Stimulated activated CD4-positive, alpha-beta T cell treated with anti-CD3 and anti-CD28 coated beads, Interleukin-1b, Interleukin-23, amount 100 ng/mL, for 4 hours (primary cell): Measurements from ENCODE around the gene MYBPH.

Experiments used
- DNase-seq, 2 donors: peaks; one replicate each; pipeline ENCODE4 v3.0.0-alpha.2; 2020; ENCODE audit warnings: low read depth in 2 of 2

The MYBPH gene

GRCh38 chr1:203200916-203201315 is 25.3 kb upstream of the MYBPH start:
- no peak for DNase-seq

GRCh38 chr1:203199816-203200571 is 24.4 kb upstream of the MYBPH start:
- DNase-seq, result no peak

DNA sequence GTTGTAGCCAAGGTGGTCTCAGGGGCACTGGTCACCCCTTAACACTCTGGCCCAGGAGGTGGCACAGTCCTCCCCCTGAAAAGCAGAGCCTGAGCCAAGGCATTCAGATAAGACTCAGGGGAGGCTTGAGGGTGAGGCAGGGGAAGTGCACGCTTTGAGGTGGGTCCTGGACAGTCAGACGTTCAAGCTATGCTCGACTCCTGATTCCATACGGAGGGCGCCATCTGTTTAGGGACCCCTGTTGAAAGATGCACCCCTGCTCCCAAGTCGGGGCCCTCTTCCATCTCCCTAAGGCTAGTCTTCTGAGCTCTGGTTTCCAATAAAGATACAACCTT is 23.8 kb upstream of the MYBPH start:
- no peak for DNase-seq

DNA sequence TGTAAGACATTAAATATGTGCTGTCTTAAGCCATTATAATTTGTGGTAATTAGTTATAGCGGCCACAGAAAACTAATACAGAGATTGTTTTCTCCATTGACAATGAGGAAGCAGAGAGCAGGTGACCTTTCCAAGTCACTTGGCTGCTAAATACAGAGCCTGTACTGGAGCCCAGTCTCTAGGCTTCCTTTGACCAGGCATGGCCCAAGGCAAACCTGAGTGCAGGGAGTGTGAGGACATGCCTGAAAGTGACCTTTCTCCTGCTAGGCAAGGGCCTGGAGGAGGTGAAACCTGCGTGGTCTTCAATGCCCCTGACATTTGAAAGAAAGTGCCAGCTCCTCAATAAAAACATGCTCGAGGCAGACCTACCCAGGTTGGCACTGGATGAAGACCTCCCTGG is 23.4 kb upstream of the MYBPH start:
- DNase-seq, result no peak

GRCh38 chr1:203197625-203198024 is 22.0 kb upstream of the MYBPH start:
- DNase-seq, result no peak

GRCh38 chr1:203196371-203196770 is 20.7 kb upstream of the MYBPH start:
- DNase-seq, result no peak

DNA sequence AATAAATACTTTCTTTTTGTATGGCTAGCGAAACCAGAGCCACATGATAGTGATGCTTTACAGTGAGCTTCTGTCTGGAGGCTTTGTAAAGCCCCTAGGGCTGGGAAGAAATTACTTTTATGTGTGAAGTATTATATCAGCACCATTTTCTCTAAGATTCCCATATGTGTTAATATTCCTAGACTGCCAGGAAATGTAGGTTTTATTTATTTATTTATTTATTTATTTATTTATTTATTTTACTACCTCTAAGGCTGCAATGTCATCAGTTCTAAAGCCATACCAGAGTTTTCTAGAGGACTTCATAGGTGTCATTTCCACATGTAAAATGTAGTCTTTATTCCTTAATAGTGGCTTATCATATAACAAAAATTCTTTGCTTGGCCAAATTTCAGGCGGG is 15.3 kb upstream of the MYBPH start:
- no peak for DNase-seq

- no peak for DNase-seq
Observed at GRCh38 chr1:203189951-203190352, 14.3 kb upstream of the MYBPH start.

DNA sequence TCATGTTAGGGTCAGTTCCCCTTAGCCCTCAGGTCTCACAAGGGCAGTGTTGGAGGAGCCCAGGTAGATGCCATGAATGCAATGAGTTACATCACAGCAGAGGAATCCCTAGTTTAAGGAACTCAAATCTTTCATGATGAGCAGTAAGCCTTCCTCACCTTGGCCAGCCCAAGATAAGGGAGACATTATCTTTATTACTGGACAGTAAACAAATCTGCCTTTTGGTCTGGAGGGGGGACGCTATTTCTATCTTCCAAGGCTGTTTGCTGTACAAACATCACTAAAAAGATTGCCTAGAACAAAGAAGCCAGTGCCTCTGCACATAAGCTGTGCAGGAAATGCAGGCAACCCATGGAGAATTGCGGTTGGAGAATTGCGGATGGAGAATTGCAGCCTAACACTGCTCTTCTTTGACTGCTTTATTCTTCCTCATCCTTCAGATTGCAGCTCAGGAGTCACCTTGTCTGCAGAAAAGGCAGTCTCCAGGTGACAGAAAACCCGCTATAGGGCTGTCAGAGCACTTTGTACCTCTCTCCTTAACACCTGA is 13.1 kb upstream of the MYBPH start:
- no peak for DNase-seq

DNA sequence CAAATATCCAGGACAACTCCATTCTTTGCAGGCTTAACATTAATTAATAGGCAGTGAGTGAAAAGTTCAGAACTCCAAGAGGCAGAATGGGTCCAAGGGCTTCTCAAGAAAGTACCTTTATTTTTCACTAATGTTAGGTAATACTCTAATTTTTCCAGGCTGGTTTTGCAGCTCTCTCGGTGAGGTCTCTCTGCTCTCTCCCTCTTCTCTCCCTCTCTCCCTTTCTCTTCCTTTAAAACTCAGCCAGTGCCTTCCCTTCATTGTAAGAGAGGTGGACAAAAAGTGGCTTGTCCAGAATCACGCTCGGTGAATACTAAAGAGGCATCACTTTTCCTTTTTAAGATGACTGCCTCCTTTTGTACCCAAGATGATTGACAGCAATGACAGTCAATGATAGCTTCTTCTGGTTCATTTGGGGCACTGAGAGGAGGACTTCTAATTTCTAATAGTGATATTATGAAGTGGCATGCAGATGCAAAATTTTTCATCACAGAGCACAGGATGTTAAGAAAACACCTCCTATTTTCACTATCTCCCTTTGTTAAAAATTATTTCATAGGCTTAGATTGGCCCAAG is 12.2 kb upstream of the MYBPH start:
- DNase-seq, result no peak

- no peak for DNase-seq
Observed at GRCh38 chr1:203187304-203187685, 11.7 kb upstream of the MYBPH start.

DNA sequence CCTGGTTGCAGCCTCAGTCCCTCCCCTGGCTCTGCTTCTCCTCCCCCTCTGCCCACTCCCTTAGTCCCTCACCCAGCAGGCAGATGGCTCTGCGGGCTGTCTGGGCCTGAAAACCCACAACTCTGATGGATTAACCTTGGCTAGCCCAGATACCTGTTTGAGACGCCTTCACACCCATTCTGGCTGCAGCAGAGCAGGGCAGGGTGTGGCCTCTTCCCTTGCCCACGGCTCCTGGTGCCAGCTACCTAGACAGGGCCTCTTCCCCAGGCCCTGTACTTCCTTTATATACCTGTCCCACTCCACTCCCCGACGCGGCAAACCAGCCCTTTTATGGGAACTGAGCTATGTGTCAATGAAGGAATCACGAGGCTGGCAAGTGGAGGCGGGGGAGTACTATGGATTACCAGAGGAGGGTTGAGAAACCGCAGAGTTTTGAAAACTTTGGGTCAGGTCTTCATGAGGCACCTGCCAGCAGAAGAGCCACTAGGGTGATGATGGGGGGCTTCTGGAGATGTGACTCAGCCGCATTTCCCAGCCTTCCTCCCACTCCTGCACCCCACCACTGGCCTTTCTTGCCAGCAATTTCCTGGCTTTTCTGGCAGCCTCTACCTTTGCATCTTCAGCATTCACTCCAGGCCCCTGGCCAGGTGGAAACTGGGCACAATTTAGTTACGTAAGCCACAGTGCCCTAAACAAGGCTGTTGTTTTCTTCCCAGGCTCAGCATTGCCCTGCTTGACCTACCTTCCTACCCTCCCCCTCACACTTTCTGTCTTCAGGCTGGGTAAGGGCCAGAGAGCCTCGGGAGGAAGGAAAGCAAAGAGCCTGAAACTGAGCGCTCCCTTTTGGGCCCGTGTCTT is 11.0 kb upstream of the MYBPH start, which contains the start of gene CHI3L1:
TSS of gene CHI3L1 (minus strand) at position 259 of the 858 bp plus-strand sequence. CDS start at position 178, 81 bp downstream.
- DNase-seq, result no peak

DNA sequence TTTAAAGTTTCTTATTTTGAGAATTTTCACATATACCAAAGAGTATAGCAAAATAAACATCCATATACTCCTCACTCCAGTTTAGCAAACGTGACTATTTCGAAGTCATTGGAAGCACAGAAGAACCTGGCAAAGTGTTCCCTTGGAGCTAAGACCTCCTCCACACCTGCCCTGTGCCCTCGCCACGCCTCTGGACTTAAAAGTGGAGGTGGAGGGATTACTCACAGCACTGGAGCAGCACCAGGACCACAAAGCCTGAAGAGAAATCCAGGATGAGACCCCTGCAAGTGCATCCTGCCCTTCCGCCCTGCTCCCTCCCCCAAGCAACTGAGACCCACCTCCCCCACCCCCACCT is 10.4 kb upstream of the MYBPH start:
- DNase-seq, result no peak

GRCh38 chr1:203185585-203185984 is 10.0 kb upstream of the MYBPH start:
- no peak for DNase-seq

DNA sequence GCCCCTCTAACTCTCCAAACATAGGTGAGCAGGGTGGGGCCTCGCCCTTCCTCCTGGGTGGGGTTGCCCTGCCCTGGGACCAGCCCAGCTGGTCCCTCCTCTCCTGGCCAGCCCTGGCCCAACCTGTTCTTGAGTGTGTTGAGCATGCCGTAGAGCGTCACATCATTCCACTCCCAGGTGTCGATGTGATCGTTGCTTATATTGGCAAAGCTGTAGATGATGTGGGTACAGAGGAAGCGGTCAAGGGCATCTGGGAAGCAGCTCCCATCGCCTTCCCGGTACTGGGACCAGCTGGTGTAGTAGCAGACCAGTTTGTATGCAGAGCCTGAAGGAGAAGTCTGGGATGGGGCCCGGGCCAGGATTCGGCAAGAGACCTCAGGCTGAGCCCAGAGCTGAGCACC is 9.4 kb upstream of the MYBPH start:
- no peak for DNase-seq

DNA sequence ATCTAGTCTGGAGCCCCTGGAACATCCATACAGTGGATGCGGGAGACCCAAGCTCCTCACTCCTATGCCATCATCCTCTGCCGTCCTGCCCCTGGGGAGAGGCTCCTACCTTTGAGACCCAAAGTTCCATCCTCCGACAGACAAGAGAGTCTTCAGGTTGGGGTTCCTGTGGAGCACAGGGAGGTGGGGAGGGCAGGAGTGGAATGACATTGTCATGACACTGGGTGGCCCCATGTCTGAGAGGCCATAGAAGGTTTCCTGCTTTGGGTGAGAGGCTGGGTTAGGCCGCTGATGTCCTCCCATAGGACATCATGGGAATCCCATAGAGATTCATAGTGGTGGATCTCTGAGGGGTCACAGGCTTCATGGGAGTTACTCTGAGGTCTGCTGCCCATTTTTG is 8.8 kb upstream of the MYBPH start:
- no peak for DNase-seq

- DNase-seq, result no peak
Observed at GRCh38 chr1:203183828-203184227, 8.2 kb upstream of the MYBPH start.

- DNase-seq, result no peak
Observed at GRCh38 chr1:203182387-203182953, 6.8 kb upstream of the MYBPH start.

DNA sequence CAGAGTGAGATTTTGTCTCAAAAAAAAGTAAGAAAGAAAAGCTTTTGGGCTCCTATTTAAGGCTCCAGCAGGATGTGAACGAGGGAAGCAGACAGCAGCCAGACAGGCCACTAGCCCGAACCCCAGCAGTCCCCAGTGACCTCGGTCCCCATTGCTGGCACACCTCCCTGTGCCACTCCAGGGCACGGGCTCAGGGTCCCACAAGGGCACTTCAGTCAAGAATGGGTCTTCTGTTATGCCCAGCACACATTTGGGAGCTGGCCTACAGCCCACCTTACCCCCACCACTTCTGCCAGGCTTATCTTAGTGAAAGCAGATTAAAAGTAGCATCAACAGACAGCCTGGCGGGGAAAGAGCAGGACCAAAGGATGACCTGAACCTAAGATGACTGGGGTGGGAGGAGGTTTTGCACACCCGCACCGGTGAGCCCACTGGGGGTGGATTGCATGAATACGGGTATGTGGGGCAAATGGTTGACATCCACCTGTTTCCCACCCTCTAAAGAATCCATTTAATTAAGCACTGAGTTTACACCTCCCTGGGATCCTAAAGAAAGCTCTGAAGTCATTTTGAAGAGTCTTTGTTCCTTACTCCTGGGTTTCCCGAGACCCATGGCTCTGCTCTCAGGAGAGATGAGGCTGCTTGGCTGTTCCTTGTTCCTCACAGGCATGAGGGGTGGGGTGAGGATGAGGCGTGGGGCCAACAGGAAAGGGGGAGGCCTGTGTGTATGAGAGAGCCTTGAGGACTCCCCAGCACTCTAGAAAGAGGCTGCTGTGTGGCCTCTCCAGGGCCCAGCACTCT is 6.2 kb upstream of the MYBPH start:
- DNase-seq, result no peak

DNA sequence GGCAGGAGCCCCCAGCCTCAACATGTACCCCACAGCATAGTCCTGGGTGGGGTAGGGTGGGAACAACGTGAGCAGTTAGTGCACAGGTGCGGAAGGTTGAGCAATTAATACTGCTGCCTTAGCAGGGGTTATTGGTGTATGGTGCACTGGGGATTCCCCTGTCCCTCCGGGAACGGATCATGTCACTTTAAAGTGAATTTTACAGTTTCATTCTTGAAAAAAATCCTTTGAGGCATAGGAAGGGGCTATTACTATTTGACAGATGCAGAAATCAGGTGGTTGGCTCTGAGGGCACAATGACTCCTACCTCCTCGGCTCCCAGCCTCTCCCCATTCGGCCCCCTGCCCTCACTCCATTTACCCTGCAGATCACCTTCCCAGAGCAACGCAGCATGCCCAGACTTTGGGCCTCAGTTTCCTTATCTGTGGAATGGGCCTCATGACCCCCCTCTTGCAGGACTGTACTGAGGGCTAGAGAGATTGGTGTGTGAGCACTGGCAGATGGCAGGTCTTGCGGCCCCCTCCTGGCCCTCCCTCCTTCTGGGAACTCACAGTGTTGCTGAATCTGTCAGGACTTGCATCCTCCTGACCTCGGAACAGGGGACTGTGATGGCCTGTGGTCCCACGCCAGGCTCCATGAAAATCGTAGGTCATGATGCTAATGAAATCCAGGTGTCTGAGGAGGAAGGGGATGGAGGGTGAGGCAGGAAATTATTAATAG is 5.1 kb upstream of the MYBPH start:
- DNase-seq, result no peak

GRCh38 chr1:203179667-203180005 is 4.0 kb upstream of the MYBPH start:
- DNase-seq, result no peak
